NCI-H1092 treated with DMSO at 0.1 percent for 48 hours (cell line): ENCODE measurements around the gene ELMO1.

ENCODE experiments used
- DNase-seq: peaks from one replicate; lab custom pipeline; 2025; lab: John Stamatoyannopoulos, UW

The ELMO1 gene

GRCh38 chr7:36910859-36911258, 537.8 kb downstream of the ELMO1 start:
- DNase-seq: no peak

- no peak for DNase-seq
Observed at GRCh38 chr7:36910401-36910800, 538.3 kb downstream of the ELMO1 start.

GRCh38 chr7:36906956-36907635, 541.6 kb downstream of the ELMO1 start:
- no peak for DNase-seq

GRCh38 chr7:36906448-36906847, 542.2 kb downstream of the ELMO1 start:
- DNase-seq: no peak

- DNase-seq: no peak
Observed at GRCh38 chr7:36905841-36906240, 542.8 kb downstream of the ELMO1 start.

- DNase-seq: no peak
Observed at GRCh38 chr7:36904802-36905201, 543.9 kb downstream of the ELMO1 start.

GRCh38 chr7:36904101-36904500, 544.6 kb downstream of the ELMO1 start:
- no peak for DNase-seq

GRCh38 chr7:36900988-36901710, 547.5 kb downstream of the ELMO1 start:
- DNase-seq: no peak

- no peak for DNase-seq
Observed at GRCh38 chr7:36898186-36898585, 550.5 kb downstream of the ELMO1 start.

GRCh38 chr7:36896956-36897590, 551.6 kb downstream of the ELMO1 start:
- no peak for DNase-seq

GRCh38 chr7:36896418-36896817, 552.2 kb downstream of the ELMO1 start:
- no peak for DNase-seq

- DNase-seq: no peak
Observed at GRCh38 chr7:36895192-36895591, 553.5 kb downstream of the ELMO1 start.

GRCh38 chr7:36894190-36894589, 554.5 kb downstream of the ELMO1 start:
- no peak for DNase-seq

- DNase-seq: no peak
Observed at GRCh38 chr7:36889182-36889581, 559.5 kb downstream of the ELMO1 start.

GRCh38 chr7:36887969-36888368, 560.7 kb downstream of the ELMO1 start:
- DNase-seq: no peak

GRCh38 chr7:36887233-36887632, 561.4 kb downstream of the ELMO1 start:
- no peak for DNase-seq

GRCh38 chr7:36884910-36885309, 563.8 kb downstream of the ELMO1 start:
- no peak for DNase-seq

- DNase-seq: no peak
Observed at GRCh38 chr7:36884351-36884750, 564.3 kb downstream of the ELMO1 start.

GRCh38 chr7:36881233-36881874, 567.3 kb downstream of the ELMO1 start:
- DNase-seq: no peak

GRCh38 chr7:36880108-36880507, 568.6 kb downstream of the ELMO1 start:
- DNase-seq: no peak

- no peak for DNase-seq
Observed at GRCh38 chr7:36879021-36879420, 569.6 kb downstream of the ELMO1 start.

- DNase-seq: no peak
Observed at GRCh38 chr7:36878288-36878687, 570.4 kb downstream of the ELMO1 start.

GRCh38 chr7:36875794-36876193, 572.9 kb downstream of the ELMO1 start:
- peak; percentile 10 for DNase-seq
